HG03066 (cell line): Measurements from ENCODE around the gene TRPM1.

Experiments used
- ATAC-seq: cut with Tn5 transposase; IDR thresholded peaks from one replicate; pipeline ENCODE4 v1.9.1; 2021; ENCODE audit warnings: low read depth; ENCODE audit not compliant: unreplicated experiment

TRPM1 gene

GRCh38 chr15:31101262-31102038 is at the start of gene TRPM1:
TSS of gene TRPM1 (minus strand) at chr15:31101725. CDS start at chr15:31081355, 20,370 bp downstream.
- no peak for ATAC-seq

- ATAC-seq: no peak
Observed at GRCh38 chr15:31150732-31151231, 49.3 kb upstream of the TRPM1 start.

GRCh38 chr15:31149987-31150386 is 48.5 kb upstream of the TRPM1 start:
- ATAC-seq: no peak

GRCh38 chr15:31149088-31149505 is 47.6 kb upstream of the TRPM1 start:
- no peak for ATAC-seq

GRCh38 chr15:31148297-31149087 is 47.0 kb upstream of the TRPM1 start:
- ATAC-seq: no peak

- ATAC-seq: no peak
Observed at GRCh38 chr15:31147944-31148296, 46.4 kb upstream of the TRPM1 start.

GRCh38 chr15:31147456-31147855 is 45.9 kb upstream of the TRPM1 start:
- ATAC-seq: no peak

GRCh38 chr15:31145271-31145911 is 43.9 kb upstream of the TRPM1 start:
- ATAC-seq: no peak

GRCh38 chr15:31141792-31142191 is 40.3 kb upstream of the TRPM1 start:
- no peak for ATAC-seq

- ATAC-seq: no peak
Observed at GRCh38 chr15:31136607-31137328, 35.2 kb upstream of the TRPM1 start.

GRCh38 chr15:31136016-31136415 is 34.5 kb upstream of the TRPM1 start:
- no peak for ATAC-seq

GRCh38 chr15:31135523-31135922 is 34.0 kb upstream of the TRPM1 start:
- no peak for ATAC-seq

GRCh38 chr15:31133890-31134289 is 32.4 kb upstream of the TRPM1 start:
- no peak for ATAC-seq

- ATAC-seq: no peak
Observed at GRCh38 chr15:31131853-31132375, 30.4 kb upstream of the TRPM1 start.

GRCh38 chr15:31130576-31131237 is 29.2 kb upstream of the TRPM1 start:
- no peak for ATAC-seq

GRCh38 chr15:31129769-31130303 is 28.3 kb upstream of the TRPM1 start:
- ATAC-seq: no peak

GRCh38 chr15:31128919-31129768 is 27.6 kb upstream of the TRPM1 start:
- no peak for ATAC-seq

- ATAC-seq: no peak
Observed at GRCh38 chr15:31128477-31128876, 27.0 kb upstream of the TRPM1 start.
